Erythroblast (primary cell): Measurements from ENCODE around the gene PCBP3.

Experiments used
- GATA1 ChIP-seq: IDR thresholded peaks from 2 replicates; pipeline ENCODE4 v1.6.1; 2011; ENCODE audit warnings: low read depth, mild to moderate bottlenecking, control low read depth, low read length, moderate library complexity
- POLR2A ChIP-seq: IDR thresholded peaks from 2 replicates; pipeline ENCODE4 v1.6.1; 2011; ENCODE audit warnings: mild to moderate bottlenecking, low read length

GRCh38 chr21:45965084-45965809 lies 321.7 kb downstream of the PCBP3 start:
- TF ChIP-seq POLR2A (no peak), GATA1 (no peak)
